Measurements from ENCODE around the gene PTPRK.

The PTPRK gene

DNA sequence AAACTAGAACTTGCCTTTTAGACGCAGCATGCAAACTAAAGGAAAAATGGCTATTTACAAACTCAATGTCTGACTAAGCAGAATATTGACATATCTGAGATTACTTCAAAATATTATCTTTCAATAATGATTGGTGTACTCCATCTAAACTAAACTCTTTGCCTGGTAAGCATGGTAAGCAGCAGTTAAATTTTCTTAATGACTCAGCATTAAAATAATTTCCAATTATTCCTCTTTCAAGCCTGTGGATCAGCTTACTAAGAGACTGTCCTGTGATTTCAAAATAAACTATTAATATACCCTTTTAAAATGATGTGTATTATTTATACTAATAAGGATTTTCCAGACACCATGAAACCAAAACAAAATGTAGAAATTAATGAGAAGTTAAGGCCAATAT is 392.7 kb downstream of the PTPRK start:
- DNase-seq: no peak

- DNase-seq: no peak
Measured at GRCh38 chr6:128124713-128125112, 395.7 kb downstream of the PTPRK start.

DNA sequence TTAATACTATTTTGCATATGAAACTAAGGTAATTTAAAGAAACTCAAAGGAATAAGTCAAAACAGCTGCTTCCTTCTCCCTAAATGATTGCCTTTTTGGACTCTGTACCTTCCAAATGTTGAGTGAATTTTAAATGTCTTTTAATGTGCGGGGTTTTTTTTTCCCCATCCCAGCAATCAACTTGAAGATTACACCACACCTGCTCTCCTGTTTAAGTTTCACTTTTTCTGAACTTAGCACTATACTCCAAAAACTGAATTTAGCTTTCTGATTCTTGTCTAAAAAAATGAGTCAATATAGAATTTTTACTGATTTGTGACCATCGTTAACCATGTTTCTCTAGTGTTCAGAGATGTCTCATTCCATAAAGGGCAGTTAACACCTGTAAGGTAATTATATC is 398.8 kb downstream of the PTPRK start:
- no peak for DNase-seq

GRCh38 chr6:128121190-128121589 is 399.2 kb downstream of the PTPRK start:
- DNase-seq: no peak

DNA sequence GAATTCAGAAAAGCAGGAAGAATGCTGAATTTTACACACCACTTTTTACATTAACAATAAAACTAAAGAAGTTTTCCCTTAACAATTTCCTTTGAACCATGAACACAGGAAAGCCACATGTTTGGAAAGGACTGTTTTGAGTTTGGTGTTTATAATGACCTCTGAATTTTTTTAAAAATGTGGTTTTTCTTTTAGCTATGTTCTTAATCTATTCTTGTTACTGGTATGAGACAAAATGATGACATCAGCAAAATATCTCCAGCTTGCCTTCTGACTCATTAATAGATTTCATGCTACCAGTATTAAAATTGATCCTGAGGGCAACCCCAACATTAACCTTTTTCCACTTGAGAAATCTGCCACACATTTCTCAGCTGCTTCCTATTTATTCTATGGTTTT is 402.0 kb downstream of the PTPRK start:
- peak; percentile 65 for DNase-seq

GRCh38 chr6:128117916-128118315 is 402.5 kb downstream of the PTPRK start:
- no peak for DNase-seq

GRCh38 chr6:128114164-128114563 is 406.2 kb downstream of the PTPRK start:
- DNase-seq: no peak

DNA sequence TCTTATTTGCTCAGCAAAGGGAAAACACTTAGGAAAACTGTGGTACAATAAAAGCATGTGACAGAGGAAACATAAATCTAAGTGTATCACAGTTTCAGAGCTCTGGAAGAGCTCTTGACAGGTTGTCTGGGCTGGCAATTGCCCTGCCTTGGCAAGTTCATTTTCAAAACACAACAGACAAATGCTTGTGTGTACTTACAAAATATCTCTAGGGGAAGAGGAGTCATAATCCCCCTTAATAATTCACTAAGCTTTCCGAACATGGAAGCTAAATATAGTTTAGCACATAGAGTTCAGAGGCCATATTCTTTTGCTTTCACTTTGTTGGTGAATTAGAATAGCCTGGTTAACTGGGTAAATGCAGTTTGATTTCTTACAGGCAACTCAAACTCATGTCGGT is 407.9 kb downstream of the PTPRK start:
- DNase-seq: no peak

- no peak for DNase-seq
Measured at GRCh38 chr6:128111096-128111495, 409.3 kb downstream of the PTPRK start.

- no peak for DNase-seq
Measured at GRCh38 chr6:128107682-128108081, 412.7 kb downstream of the PTPRK start.

DNA sequence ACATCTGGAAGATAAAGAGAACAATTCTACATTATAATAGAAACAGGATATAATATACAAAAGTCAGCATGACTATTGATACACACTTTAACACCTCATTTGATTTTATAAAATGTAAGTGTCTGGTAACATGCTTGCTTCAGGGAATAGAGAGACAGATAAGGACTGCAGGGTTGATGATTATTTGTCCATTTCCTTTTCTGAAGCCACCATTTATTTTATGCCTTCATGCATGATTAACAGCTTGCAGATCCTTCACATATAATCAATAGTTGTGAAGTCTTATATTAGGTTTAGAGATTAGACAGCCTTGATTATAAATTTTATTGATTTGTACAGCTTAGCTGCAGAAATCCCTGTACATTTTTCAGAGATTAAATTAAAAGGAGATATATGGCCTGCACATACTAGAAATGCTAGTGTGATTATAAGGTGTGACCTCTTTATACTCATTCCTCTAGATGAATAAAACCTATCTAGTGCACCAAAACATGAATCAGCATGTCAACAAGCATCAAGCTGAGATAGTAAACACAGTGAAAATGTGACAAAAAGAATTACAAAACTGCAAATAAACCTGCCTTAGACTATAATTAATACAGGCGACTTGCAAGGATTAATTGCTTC is 420.7 kb downstream of the PTPRK start:
- DNase-seq: no peak

DNA sequence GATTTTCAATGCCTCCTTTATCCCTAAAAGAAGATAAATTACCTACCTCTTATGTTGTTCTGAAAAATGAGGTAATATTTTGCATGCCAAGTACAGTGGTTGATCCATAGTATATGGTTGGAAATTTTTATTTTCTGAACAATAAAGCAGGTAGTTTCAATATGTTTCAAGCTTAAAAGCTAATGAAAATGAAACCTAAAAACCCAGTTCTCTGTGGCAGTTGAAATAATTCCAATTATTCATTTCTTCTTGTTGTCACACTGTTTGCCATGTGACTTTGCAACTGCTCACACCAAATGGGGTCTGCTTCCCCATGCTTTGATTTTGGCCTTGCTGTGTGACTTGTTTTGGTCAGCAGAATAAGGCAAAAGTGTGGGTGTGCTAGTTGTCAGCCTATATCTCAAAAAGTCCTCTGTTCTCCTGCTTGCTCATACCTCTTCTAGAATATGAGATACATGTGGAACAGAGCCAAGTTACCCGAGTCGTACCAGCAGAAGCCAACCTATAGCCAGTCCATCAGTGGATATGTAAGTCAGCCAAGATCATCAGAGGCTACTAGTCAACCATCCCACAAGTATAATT is 422.3 kb downstream of the PTPRK start:
- DNase-seq: peak; percentile 5

DNA sequence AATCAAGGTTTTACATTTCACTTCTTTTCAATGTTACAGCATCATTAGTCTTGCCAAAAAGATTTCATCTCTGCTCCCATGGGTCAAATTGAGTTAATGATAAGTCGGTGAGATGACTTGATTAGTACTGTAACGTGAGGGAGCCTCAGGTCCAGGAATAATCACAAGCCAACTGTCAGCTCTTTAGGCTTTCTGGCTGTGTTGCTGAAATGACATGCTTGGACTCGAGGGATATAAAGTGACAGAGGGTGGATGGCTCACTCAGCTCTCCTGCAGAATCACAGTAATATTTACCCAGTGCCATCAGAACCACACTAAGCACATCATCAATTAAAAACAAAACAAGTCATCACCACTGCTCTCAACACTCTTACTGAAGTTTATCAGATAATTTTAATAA is 423.4 kb downstream of the PTPRK start:
- no peak for DNase-seq

DNA sequence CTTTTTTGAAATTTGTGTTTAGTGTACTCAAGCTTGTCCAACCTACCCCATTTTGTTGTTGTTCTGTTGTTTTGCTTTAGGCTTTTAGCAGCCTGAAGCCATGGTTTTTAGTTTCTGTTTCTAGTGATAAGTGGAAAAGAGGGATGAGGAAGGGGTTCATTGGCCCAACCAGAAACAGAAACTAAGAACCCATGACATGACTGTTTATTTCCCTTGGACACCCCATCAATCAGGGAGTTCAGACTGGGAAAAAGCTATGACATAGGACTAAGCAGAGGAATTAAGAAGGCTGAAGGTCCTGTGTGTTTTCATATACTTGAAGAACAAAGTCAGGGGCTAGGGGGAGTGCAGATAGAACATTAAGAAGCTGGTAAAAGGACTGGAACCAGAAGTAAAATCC is 425.0 kb downstream of the PTPRK start:
- DNase-seq: no peak

GRCh38 chr6:128079021-128079420 is 441.4 kb downstream of the PTPRK start:
- DNase-seq: peak; percentile 45

- no peak for DNase-seq
Measured at GRCh38 chr6:128078276-128078675, 442.1 kb downstream of the PTPRK start.

GRCh38 chr6:128076843-128077242 is 443.6 kb downstream of the PTPRK start:
- no peak for DNase-seq

DNA sequence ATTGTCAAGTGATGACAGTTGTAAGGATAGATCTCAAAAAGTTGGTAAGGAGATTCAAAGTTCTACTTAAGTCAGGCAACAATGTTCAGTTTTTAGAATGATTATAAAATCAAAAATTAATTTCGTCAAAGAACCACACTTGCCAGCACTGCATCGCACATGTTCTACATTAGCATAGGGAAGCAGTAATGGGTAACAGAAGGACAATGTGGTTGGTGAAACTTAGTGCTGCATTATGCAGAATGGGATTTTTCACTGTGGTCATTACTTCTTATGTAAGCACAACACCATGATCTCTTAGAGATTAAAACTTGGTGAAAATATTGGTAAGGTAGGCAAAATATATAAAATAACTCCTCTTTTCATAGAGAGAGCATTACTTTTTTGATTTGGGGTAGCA is 445.8 kb downstream of the PTPRK start:
- DNase-seq: no peak

DNA sequence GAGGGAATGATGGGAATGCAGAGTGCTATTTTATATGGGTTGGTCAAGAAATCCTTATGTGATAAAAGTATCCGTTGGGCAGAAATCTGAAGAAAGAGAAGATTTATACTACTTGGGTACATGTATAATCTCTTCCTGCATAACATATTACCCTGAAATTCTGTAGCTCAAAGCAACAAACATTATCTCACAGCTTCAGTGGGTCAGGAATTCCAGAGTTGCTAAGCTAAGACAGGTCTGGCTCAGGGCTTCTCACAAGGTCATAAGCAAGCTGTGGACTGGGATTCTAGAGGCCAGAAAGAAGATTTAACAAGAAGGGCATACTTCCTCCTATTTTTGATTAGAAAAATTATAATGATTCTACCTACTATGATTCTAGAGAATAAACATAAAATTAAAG is 447.0 kb downstream of the PTPRK start:
- DNase-seq: no peak

DNA sequence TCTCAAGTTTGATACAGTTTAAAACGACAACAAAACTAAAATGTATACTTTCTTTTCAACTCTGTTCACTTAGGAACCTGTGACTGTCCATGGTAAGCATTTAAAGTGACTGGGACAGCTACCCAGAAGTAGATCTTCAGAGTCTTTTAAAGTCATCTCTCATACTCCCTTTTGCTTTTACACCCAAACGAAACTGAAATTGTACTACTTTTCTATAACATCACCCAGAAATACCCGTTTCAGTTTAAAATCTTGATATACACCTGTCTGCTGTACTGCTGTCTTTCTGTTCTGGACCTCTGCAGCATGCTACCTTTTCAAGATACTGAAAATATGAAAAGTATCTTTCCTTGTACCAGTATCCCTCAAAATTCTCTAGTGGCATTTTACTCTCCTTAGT is 449.2 kb downstream of the PTPRK start:
- DNase-seq: no peak

DNA sequence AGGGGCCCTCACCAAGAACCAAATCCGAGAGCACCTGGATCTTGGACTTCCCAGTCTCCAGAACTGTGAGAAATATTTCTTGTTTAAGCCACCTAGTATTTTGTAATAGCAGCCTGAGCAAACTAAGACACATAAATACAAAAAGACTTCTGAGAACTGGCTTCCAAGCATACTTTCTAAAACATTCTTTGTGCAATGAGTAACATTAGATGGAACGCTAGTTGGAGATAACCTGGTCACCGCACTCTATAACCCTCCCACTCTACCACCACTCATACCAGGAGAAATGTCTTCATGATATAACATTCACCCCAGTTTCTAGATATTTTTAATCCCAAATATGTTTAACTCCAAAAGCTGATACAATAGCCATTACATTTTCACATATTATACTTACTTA is 450.0 kb downstream of the PTPRK start:
- DNase-seq: peak; percentile 28

- peak; percentile 84 for DNase-seq
Measured at GRCh38 chr6:128069188-128069587, 451.2 kb downstream of the PTPRK start.

DNA sequence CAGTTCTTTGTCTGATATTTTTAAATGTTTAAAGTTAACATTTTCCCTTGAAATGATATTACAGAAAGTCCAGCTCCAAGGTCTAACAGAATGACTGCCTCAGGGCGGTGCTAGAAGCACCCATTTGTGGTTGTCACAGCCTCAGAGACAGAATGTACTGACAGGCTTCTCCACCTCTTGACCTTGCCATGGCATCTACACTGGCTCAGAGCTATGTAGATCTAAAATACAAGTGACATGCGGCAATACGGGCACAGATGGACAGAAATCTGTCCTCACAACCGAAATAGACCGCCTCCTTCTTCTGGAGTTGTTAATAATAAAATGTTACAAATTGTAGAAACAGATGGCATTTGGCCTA is 452.3 kb downstream of the PTPRK start:
- DNase-seq: no peak

DNA sequence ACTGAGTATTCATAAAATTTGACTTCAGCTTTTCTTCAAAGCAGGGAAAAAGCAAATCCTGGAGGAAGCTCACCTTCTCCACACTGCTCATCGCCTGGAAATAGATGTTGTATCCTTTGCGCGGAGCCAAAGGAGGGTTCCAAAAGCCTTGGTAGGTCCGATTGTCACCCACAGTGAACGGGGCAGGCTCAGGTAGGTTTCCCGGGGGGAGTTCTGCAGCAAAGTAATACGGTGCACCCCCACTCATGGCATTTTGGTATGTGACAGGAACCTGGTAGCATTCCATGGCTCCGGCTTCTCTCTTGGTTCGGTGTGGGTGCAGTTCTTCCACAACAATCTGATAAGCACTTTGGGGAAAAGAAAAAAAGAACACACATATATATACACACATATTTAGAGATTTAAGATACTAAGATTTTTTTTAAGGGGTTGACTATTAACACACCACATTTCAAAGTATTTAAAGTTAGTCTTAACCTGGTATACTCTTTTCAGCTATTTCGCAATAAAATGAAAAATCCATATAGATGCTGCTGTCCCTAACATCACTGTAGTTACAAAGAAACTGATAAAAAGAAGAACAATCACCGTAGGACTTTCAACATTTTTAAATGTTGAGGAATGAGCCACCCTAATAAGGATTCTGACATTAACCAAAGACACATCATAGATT is 452.8 kb downstream of the PTPRK start:
- no peak for DNase-seq

- DNase-seq: no peak
Measured at GRCh38 chr6:128065072-128065471, 455.3 kb downstream of the PTPRK start.

Data from fibroblast of skin of scalp (primary cell).